Tibial nerve (tissue), 4 donors: ENCODE measurements around the gene CELF6. TPM values are rescaled to one million over a fixed set of nuclear protein-coding genes. Genes with fewer than 3 reads are reported as not detected.

Experiments used
- DNase-seq, 2 donors: peaks; one replicate each; pipeline ENCODE4 v3.0.0-alpha.2; 2019; ENCODE audit warnings: low spot score in 2 of 2
- H3K27ac ChIP-seq, 4 donors: fragments of 200-600 bp; sonication (generic) in 3 of 4; one replicate each; pipeline ENCODE4 v1.5.1; 2017 to 2019; ENCODE audit warnings: mild to moderate bottlenecking in 1 of 4
- H3K27me3 ChIP-seq, 2 donors: fragments of 200-600 bp; sonication (generic) in 1 of 2; one replicate each; pipeline versions ENCODE4 v1.5.1 to v1.6.0; 2017 to 2019
- H3K36me3 ChIP-seq, 3 donors: fragments of 200-600 bp; sonication (generic); one replicate each; pipeline ENCODE4 v1.5.1; 2018 to 2019
- H3K4me1 ChIP-seq, 4 donors: fragments of 200-600 bp; sonication (generic) in 3 of 4; one replicate each; pipeline ENCODE4 v1.5.1; 2017 to 2019
- H3K4me3 ChIP-seq, 4 donors: fragments of 200-600 bp; sonication (generic) in 3 of 4; one replicate each; pipeline ENCODE4 v1.5.1; 2017 to 2019; ENCODE audit warnings: mild to moderate bottlenecking in 1 of 4, moderate library complexity in 1 of 4
- H3K9me3 ChIP-seq, 4 donors: fragments of 200-600 bp; sonication (generic) in 3 of 4; one replicate each; pipeline ENCODE4 v1.5.1; 2017 to 2019
- EP300 ChIP-seq, 2 donors: sonication (generic); formaldehyde crosslinking; IDR thresholded peaks; one replicate each; pipeline ENCODE4 v1.6.1; 2017; ENCODE audit warnings: antibody characterized with exemption in 2 of 2, mild to moderate bottlenecking in 1 of 2
- POLR2A ChIP-seq, 2 donors: fragments of 450-650 bp; IDR thresholded peaks; one replicate each; pipeline ENCODE4 v1.6.1; 2017; ENCODE audit warnings: antibody characterized with exemption in 2 of 2, mild to moderate bottlenecking in 2 of 2, moderate library complexity in 2 of 2
- WGBS, 2 donors: methylation state at CpG; one replicate each; pipeline ENCODE4 v1.1.5; 2018; 5-methylcytosine and 5-hydroxymethylcytosine counted together
- total RNA-seq, 4 donors: library from RNA; depleted of rRNA; stranded (reverse); fragments of >200 nt; gene quantifications; one replicate each; pipeline ENCODE4 v1.1.0, GENCODE V29; 2016
- TF ChIP-seq, protein P1 (sequence below), 5 experiments: fragments of 200-600 bp in 3 of 5; fragments of 450-650 bp in 2 of 5; sonication (generic) in 3 of 5; IDR thresholded peaks; one replicate each; pipeline ENCODE4 v1.5.1; 2016 to 2019; ENCODE audit warnings: antibody characterized with exemption in 5 of 5, mild to moderate bottlenecking in 3 of 5, moderate library complexity in 2 of 5

CELF6 gene
- 10 to 100 TPM in 1 of 4 donors, 1 to 10 TPM in 3; 6.0 to 10.4 (median 7.4) TPM for total RNA-seq

GRCh38 chr15:72319985-72320671 lies at the start of gene CELF6:
TSS of gene CELF6 (minus strand) at chr15:72320157. CDS start at chr15:72319874, 283 bp downstream.
- WGBS, 2 donors, result 0 to 2% methylated on average over 10 to 35 of the region's 58 CpGs
- no peaks in the 10 kb centered on the region for H3K27me3 ChIP-seq
- peaks cover 0 to 5% (median 1%) of the 10 kb centered on the region in 4 donors for H3K9me3 ChIP-seq
- peak within 1 kb of the TSS; percentile 13 to 61 (median 41) for H3K4me3 ChIP-seq
- peaks cover 0 to 3% (median 0%) of the 10 kb centered on the region in 3 donors for H3K36me3 ChIP-seq
- peak; percentile 35 to 54 for DNase-seq
- peaks cover 0 to 16% (median 14%) of the 10 kb centered on the region in 4 donors for H3K4me1 ChIP-seq
- peak within 1 kb of the TSS in 1 of 4 donors; percentile 32 for H3K27ac ChIP-seq
- TF ChIP-seq POLR2A (IDR thresholded peaks at IDR 0.05), result no peak
- no peak for TF ChIP-seq EP300 (IDR thresholded peaks at IDR 0.05)
- TF ChIP-seq, protein P1, sequence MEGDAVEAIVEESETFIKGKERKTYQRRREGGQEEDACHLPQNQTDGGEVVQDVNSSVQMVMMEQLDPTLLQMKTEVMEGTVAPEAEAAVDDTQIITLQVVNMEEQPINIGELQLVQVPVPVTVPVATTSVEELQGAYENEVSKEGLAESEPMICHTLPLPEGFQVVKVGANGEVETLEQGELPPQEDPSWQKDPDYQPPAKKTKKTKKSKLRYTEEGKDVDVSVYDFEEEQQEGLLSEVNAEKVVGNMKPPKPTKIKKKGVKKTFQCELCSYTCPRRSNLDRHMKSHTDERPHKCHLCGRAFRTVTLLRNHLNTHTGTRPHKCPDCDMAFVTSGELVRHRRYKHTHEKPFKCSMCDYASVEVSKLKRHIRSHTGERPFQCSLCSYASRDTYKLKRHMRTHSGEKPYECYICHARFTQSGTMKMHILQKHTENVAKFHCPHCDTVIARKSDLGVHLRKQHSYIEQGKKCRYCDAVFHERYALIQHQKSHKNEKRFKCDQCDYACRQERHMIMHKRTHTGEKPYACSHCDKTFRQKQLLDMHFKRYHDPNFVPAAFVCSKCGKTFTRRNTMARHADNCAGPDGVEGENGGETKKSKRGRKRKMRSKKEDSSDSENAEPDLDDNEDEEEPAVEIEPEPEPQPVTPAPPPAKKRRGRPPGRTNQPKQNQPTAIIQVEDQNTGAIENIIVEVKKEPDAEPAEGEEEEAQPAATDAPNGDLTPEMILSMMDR (IDR thresholded peaks at IDR 0.05), result no peak

- peak in 1 of 2 donors; percentile 36 for DNase-seq
- WGBS, 2 donors, result 70 to 82% methylated on average over 2 of the region's 2 CpGs
- peak overlapping the region in 2 of 4 donors; percentile 58 to 59 for H3K27ac ChIP-seq
- peaks cover 0 to 19% (median 8%) of the 10 kb centered on the region in 3 donors for H3K36me3 ChIP-seq
- H3K4me3 ChIP-seq, result no peak overlapping the region
- peaks cover 0 to 39% (median 9%) of the 10 kb centered on the region in 4 donors for H3K4me1 ChIP-seq
- no peaks in the 10 kb centered on the region for H3K27me3 ChIP-seq
- H3K9me3 ChIP-seq, result no peaks in the 10 kb centered on the region
- TF ChIP-seq EP300 (IDR thresholded peaks at IDR 0.05) (peak in 1 of 2 donors; percentile 22), POLR2A (IDR thresholded peaks at IDR 0.05) (no peak)
- TF ChIP-seq, protein P1 (IDR thresholded peaks at IDR 0.05), result no peak
Observed at GRCh38 chr15:72368899-72369298, 48.9 kb upstream of the CELF6 start.

DNA sequence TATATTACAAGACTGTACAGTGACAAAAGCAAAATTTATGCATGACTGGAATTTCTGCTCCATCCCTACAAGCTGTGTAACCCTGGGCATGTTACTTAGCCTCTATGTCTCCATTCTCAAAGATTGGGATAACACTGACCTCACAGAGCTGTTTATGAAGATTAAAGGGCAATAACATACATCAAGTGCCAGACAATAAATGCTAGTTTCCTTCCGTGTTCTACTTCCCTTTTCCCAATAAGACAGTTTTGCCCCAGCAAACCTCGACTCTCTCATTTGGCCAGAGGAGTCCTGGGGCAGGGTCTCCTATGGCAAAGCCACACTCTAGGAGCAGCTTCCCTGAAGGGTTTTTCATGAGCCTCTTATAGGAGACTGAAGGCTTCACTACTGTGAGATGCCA lies 48.4 kb upstream of the CELF6 start:
- Histone ChIP-seq H3K36me3 (peaks cover 0 to 22% (median 8%) of the 10 kb centered on the region in 3 donors), H3K4me3 (no peak overlapping the region), H3K27ac (peak overlapping the region in 2 of 4 donors; percentile 57 to 58), H3K9me3 (no peaks in the 10 kb centered on the region), H3K4me1 (peaks cover 0 to 33% (median 9%) of the 10 kb centered on the region in 4 donors), H3K27me3 (no peaks in the 10 kb centered on the region)
- no peak for TF ChIP-seq EP300 (IDR thresholded peaks at IDR 0.05)
- TF ChIP-seq, protein P1 (IDR thresholded peaks at IDR 0.05), result no peak
- no peak for TF ChIP-seq POLR2A (IDR thresholded peaks at IDR 0.05)
- no peak for DNase-seq
- WGBS, 2 donors, result 71 to 78% methylated on average over 2 of the region's 2 CpGs

DNA sequence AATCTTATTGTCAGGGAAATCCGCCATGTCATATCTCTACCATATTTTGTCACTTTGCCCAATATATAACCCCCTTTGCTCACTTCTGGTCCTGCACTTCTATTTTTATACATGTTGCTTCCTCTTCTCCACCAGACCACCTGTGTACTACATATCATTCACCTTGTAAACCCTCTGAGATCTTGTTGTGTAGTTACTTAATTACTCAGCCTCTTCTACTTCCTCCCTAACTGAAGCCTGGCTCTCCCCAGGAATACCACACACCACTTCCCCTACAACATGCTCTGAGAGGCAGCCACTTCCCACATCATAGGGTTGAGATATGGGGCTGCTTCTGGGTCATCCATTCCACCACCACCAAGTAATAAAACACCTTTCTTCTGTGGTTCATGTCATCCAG lies 45.9 kb upstream of the CELF6 start:
- Histone ChIP-seq H3K36me3 (peaks cover 0 to 22% (median 5%) of the 10 kb centered on the region in 3 donors), H3K4me3 (no peak overlapping the region), H3K27ac (no peak overlapping the region), H3K27me3 (no peaks in the 10 kb centered on the region), H3K9me3 (no peaks in the 10 kb centered on the region), H3K4me1 (peaks cover 0 to 32% (median 9%) of the 10 kb centered on the region in 4 donors)
- 81 to 85% methylated on average over 1 of the region's 1 CpG for WGBS, 2 donors
- TF ChIP-seq POLR2A (IDR thresholded peaks at IDR 0.05) (no peak), EP300 (IDR thresholded peaks at IDR 0.05) (no peak)
- TF ChIP-seq, protein P1 (IDR thresholded peaks at IDR 0.05), result no peak
- no peak for DNase-seq

DNA sequence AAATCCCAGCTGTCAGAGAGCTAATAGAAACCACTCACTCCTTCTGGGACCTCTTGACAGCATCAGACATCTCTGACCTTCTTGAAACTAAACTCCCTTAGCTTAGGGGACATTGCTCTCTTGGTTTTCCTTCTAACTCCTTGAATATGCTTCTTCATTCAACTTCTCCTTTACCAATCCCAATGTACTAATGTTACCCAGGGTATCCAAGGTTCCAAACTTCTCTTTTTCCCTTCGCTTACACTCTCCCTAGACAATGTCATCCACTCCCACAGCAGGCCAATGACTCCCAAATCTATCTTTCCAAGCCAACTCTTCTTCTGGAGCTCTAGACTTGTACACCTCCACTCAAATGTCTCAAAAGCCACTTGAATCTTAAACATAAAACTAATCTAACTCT lies 41.2 kb upstream of the CELF6 start:
- 84 to 93% methylated on average over 1 of the region's 1 CpG for WGBS, 2 donors
- Histone ChIP-seq H3K4me1 (peaks cover 0 to 32% (median 11%) of the 10 kb centered on the region in 4 donors), H3K4me3 (no peak overlapping the region), H3K36me3 (peaks cover 0 to 17% (median 0%) of the 10 kb centered on the region in 3 donors), H3K9me3 (no peaks in the 10 kb centered on the region), H3K27ac (no peak overlapping the region), H3K27me3 (no peaks in the 10 kb centered on the region)
- DNase-seq, result no peak
- no peak for TF ChIP-seq POLR2A (IDR thresholded peaks at IDR 0.05)
- TF ChIP-seq EP300 (IDR thresholded peaks at IDR 0.05), result no peak
- TF ChIP-seq, protein P1 (IDR thresholded peaks at IDR 0.05), result no peak
